HG03045 (cell line): ENCODE data around the gene PPM1D.

Experiments
- ATAC-seq: cut with Tn5 transposase; IDR thresholded peaks from one replicate; pipeline ENCODE4 v1.9.1; 2021; ENCODE audit warnings: mild to moderate bottlenecking, moderate library complexity; ENCODE audit not compliant: unreplicated experiment

The PPM1D gene

DNA sequence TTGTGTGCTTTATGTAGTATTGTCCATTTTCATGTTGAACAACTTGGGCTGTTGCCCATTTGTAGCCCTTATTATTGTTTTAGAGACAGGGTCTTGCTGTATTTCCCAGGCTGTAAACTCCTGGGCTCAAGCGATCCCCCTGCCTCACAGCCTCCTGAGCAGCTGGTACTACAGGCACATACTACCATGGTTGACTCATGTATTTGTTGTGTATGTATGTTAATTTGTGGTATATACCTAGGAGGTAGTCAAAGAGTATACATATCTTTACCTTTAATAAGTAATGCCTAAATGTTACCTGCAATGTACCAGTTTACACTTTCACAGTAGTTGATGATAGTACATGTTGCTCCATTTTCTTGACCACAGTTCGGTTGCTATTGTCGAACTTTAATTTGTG lies 18.1 kb downstream of the PPM1D start:
- ATAC-seq, result no peak

DNA sequence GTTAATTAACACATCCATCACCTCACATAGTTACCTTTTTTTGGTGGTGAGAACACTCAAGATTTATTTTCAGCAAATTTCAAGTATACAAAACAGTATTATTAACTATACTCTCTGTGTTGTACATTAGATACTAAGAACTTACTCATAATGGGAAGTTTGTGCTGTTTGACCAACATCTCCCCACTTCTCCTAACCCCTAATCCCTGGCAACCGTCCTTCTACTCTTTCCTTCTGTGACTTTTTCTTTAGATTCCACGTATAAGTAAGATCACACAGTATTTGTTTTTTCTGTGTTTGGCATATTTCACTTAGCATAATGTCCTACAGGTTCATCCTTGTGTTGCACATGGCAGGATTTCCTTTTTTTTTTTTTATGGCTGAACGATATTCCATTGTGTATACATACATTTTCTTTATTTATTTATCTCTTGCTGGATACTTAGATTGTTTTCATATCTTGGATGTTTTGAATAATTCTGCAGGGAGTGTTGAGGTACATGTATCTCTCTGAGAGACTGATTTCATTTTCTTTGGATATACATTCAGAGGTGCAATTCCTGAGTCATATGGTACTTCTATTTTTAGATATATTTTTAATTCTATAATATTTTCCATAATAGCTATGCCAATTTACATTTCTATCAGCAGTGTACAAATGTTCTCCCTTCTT lies 19.0 kb downstream of the PPM1D start:
- no peak for ATAC-seq

DNA sequence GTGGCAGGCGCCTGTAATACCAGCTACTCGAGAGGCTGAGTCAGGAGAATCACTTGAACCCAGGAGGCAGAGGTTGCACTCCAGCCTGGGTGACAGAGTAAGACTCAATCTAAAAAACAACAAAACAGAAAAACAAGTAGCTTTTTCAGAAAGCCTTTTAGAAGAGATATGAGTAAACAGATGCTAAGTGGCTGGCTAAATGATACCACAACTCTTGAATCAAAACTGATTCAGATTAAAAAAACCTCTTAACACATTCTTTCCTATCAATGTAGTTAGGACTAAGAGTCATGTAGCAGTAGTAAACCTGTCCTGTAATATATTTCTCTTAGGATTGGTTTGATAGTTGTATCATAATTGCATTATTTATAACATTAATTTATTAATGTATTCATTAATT lies 23.0 kb downstream of the PPM1D start:
- ATAC-seq, result no peak

DNA sequence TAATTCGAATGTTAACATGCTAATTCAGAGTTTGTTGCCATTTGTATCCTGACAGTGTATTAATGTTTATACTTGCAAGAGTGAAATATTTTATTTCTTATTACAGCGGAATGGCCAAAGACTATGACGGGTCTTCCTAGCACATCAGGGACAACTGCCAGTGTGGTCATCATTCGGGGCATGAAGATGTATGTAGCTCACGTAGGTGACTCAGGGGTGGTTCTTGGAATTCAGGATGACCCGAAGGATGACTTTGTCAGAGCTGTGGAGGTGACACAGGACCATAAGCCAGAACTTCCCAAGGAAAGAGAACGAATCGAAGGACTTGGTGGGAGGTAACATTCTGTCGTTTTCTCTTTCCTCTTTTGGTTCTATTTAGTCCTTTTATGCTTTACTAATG lies 23.4 kb downstream of the PPM1D start:
- no peak for ATAC-seq

DNA sequence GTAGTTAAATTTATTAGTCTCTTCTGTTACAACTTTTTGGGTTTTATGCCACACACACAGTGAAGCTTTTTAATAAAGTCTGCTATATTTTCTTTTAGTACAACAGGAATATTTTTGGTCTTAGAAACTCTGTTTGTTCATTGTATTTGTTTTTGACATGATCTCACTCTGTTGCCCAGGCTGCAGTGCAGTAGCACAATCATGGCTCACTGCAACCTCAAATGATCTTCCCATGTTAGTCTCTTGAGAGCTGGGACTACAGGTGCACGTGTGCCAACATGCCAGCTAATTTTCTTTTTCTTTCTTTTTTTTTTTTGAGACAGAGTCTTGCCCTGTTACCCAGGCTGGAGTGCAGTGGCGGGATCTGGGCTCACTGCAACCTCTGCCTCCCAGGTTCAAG lies 27.1 kb downstream of the PPM1D start:
- ATAC-seq, result no peak

DNA sequence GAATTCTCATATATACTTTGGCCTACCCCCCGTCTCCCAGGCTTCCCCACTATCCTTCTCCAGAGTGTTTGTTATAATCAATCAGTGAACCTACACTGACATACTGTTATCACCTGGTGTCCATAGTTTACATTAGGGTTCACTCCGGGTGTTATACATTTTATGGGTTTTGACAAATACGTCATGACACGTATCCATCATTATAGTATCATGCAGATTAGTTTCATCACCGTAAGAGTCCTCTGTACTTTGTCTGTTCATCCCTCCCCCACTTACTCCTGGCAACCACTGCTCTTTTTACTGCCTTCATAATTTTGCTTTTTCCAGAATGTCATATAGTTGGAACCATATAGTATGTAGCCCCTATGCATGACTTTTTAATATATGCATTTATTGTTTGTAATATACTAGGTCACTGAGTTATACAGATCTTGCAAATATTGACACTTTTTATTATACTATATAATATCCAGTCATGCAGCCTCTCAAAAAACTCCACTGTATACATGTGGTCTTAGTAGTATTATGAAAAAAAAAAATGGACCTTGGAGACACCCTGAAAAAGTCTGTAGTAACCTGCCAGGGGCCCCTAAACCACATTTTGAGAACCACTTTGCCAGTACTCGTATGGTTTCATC lies 28.4 kb downstream of the PPM1D start:
- ATAC-seq, result no peak

DNA sequence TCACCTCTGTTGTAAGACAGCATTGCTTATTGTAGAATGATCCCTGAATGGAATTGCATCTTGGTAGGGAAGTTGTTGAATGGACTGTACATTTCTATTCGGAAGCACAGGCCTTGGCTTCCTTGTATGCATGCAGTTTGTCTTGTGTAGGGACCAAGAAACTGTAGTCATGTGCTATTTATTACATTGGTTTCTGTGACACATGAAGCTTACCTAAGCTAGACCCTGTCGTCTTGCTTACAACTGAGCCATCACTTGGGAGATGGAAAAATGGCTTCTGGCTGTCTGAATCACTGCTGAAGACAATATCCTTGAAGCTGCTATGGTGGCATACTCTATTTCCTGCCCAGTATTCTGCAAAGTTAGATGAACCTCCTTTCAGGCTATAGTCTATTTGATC lies 29.1 kb downstream of the PPM1D start:
- no peak for ATAC-seq

DNA sequence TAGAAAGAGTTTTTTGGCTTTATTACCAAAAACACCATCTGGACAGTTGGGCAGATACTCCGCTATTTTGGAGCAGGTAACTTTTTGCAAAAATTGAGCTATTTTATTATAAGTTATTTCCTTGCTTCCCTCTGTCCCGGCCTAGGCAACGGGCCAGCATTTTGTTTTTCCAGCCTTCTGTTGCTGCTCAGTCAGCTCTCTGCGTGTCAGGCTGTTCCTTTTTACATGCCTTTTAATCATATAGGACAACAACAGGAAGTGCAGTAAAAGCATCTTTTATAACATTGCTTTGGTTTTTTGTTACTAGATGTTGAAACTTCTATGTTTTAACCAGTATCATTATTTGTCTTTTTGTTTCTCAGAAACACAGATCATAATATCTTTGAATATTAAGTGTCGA lies 30.4 kb downstream of the PPM1D start:
- no peak for ATAC-seq

DNA sequence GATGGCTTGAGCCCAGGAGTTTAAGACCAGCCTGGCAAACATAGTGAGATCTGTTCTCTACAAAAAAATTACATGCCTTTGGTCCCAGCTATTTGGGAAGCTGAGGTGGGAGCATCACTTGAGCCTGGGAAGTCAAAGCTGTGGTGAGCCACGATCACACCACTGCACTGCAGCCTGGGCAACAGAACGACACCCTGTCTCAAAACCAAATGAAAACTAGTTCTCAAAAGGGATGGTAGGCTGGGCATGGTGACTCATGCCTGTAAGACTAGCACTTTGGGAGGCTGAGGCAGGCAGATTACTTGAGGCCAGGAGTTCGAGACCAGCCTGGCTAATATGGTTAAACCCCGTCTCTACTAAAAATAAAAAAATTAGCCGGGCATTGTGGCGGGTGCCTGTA lies 31.1 kb downstream of the PPM1D start:
- no peak for ATAC-seq

DNA sequence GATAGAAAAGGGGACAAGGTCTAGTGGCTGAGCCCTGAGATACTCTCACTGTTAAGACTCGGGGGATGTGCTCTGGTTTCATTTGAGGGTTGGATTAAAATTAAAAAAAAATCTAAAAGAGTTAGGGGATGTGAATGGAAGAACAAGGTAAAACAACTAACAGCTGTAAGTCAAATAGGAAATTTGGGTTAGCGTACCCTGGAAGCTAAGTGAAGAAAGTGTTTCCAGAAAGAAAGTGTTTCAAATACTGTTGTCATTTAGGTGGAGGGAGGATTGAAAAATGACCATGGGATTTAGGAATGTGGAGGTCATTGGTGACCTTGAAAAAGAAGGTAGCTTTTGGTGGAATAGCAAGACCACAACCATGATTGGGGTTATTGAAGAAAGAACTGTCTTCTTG lies 37.7 kb downstream of the PPM1D start:
- ATAC-seq, result no peak

DNA sequence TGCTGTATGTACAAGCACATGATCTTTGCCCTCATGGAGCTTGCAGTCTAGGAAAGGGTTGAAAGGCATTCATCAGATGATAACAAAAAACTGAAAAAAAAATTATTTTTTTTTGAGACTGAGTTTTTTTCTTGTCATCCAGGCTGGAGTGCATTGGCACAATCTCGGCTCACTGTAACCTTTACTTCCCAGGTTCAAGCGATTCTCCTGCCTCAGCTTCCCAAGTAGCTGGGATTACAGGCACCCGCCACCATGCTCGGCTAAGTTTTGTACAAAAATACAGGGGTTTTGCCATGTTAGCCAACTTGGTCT lies 39.0 kb downstream of the PPM1D start:
- ATAC-seq, result no peak

DNA sequence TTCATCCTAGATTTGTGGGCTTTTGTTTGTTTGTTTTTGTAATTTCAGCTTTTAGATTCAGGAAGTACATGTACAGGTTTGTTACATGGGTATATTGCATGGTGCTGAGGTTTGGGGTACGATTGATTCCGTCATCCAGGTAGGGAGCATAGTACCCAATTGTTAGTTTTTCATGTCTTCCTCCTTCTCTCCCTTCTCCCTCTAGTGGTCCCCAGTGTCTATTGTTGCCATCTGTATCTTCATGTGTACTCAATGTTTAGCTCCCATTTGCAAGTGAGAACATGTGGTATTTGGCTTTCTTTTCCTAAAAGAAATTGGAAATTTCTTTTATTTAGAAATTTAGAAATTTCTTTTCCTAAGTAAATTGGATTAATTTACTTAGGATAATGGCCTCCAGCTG lies 40.5 kb downstream of the PPM1D start:
- ATAC-seq, result no peak

DNA sequence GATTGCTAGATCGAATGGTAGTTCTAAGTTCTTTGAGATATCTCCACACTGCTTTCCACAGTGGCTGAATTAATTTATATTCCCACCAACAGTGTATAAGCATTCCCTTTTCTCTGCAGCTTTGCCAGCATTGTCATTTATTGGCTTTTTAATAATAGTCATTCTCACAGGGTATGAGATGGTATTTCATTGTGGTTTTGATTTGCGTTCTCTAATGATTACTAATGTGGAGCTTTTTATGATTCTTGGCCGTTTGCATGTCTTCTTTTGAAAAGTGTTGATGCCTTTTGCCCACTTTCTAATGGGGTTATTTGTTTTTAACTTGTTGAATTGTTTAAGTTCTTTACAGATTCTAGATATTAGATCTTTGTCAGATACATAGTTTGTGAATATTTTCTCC lies 41.1 kb downstream of the PPM1D start:
- ATAC-seq, result no peak

DNA sequence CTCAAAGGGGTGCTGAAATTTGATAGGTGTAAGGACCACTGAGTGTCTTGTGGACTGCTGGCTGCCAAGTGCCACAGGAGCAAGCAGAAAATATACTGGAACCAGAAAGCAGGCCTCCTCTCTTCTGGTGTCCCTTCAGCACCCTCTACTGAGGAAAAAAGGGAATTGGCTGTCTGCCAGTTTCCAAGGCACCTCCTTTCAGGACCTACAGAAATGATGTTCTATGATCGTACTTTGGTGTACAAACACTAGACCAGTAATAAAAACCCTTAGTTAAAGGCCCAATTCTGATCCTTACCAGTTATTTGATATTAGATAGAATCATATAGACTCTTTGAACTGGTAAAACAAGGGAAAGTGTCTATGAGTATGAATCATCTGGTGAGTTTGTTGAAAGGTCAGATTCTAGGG lies 41.8 kb downstream of the PPM1D start:
- no peak for ATAC-seq

DNA sequence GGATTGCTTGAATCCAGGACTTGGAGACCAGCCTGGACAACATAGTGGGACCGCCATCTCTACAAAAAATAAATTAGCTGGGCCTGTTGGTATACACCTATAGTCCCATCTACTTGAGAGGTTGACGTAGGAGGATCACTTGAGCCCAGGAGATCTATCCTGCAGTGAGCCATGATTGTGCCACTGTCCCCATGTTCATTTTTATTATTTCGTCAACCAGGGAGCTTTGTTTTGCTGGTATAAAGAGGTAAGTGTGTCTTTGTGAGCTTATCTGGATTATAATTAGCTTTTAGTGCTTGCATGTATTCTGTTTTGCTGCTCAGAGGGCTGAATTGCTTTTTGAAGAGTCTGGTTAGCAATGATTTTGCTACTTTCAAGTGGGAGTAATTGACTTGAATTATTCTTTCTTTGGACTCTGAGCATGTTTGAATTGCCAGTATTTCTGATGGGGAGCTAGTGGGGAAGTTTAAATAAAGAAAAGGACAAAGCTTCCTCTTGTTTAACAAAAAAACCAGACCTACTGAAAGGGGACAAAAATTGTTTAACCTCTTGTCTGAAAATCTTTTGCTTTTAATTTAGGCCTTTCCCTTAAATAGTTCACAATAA lies 46.0 kb downstream of the PPM1D start:
- no peak for ATAC-seq

DNA sequence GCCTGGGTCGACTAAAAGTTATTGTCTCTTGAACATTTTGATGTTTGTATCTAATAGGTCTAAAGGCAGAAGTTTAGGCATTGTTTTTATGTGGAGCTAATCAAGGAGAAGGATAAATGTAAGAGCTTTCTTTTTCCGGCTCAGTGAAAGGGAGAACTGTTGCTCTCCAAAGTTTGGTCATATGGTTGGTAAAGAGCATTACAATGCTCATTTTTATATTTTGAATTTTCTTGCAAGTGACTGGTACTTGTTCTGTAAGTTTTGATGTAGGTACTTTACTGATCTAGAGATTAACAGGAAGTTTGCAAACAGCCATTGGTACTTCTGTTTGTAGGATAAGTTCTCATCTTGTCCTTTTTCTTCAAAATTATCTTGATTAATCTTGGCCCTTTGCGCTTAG lies 46.7 kb downstream of the PPM1D start:
- no peak for ATAC-seq

DNA sequence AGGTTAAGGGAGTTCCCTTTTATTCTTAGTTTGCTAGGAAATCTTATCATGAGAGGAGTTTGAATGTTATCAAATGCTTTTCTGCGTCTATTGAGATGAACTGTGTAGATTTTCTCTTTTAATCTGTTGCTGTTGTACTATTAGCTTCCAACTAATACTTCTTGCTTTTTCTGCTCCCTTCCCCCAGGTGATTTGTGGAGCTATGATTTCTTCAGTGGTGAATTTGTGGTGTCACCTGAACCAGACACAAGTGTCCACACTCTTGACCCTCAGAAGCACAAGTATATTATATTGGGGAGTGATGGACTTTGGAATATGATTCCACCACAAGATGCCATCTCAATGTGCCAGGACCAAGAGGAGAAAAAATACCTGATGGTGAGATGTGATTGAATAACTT lies 47.7 kb downstream of the PPM1D start:
- ATAC-seq, result no peak

DNA sequence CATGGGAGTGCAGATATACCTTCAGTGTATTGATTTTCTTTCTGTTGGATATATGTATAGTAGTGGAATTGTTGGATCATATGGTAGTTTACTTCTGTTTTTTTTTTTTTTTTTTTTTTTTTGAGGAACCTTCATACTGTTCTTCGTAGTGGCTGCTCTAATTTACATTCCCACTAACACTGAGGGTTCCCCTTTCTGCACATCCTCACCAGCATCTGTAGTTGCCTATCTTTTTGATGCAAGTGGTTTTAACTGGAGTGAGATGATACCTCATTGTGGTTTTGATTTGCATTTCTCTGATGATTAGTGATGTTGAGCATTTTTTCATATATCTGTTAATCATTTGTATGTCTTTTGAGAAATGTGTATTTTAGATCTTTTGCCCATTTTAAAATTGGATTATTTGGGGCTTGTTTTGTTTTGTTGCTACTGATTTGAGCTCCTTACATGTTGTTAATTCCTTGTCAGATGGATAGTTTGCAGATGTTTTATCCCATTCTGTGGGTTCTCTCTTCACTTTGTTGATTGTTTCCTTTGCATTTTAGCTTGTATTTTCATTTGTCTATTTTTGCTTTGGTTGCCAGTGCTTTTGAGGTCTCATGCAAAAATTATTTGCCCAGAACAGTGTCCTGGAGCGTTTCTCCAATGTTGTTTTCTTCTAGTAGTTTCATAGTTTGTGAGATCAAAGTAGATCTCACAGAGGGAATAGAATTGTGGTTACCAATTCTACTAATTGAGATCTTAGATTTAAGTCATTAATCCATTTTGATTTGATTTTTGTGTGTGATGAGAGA lies 52.7 kb downstream of the PPM1D start:
- peak; percentile 91 for ATAC-seq

DNA sequence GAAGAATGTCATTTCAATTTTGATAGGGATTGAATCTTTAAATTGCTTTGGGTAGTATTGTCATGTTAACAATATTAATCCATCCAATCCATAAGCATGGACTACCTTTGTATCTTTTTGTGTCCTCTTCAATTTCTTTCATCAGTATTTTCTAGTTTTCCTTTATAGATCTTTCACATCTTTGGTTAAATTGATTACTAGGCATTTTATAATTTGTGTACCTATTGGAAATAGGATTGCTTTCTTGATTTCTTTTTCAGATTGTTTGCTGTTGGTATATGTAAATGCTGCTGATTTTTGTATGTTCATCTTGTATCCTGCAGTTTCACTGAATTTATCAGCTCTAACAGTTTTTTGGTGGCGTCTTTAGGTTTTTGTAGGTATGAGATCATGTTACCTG lies 53.6 kb downstream of the PPM1D start:
- no peak for ATAC-seq

DNA sequence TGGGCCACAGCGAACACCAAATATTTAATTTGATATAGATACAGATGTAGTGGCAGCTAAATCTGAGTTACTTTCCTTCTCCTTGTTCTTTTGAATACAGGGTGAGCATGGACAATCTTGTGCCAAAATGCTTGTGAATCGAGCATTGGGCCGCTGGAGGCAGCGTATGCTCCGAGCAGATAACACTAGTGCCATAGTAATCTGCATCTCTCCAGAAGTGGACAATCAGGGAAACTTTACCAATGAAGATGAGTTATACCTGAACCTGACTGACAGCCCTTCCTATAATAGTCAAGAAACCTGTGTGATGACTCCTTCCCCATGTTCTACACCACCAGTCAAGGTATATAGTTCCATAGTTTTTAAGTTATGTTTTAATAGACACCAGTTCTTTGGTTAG lies 56.5 kb downstream of the PPM1D start:
- no peak for ATAC-seq

DNA sequence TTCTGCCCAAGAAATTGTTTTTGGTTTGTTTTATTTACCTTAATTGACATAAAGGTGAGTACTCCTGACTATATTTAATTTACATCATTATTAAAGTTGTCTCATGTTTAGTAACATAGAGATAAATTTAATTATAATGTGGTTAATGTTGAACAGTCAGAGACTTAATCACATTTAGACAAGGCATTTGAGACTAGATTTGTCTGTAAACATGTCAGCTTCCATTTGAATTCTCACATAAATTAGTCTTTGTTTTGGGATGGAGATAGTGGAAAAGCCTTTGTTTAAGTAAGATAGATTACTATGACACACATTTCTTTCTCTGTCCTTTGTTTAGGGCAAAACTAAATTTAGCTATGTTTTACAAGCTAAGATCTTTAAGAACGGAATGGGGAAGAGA lies 59.2 kb downstream of the PPM1D start:
- no peak for ATAC-seq

DNA sequence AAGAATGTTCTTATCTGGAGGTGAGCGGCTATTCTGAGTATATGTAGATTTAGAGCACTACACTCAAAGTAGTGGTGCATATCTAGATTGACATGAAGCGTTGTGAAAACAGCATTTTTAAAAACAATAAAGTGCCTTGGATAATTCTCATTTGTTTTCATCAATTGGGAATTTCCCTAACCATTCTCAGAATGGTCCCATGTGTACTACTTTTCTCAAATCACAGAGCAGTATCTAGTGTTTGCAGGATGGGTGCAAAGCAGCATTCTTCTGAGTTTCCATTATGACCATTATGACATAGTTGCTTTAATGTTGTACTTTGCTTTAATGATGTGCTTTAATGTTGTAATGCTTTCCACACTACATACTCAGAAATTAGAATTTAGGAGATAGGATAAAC lies 61.5 kb downstream of the PPM1D start:
- no peak for ATAC-seq
